GM23338 (cell line): ENCODE data around the gene MOK.

Experiments
- EZH2 ChIP-seq: fragments of 200-600 bp; sonication (generic); IDR thresholded peaks from one replicate; pipeline ENCODE4 v1.8.0; 2017; ENCODE audit warnings: antibody characterized with exemption, mild to moderate bottlenecking, low read depth; ENCODE audit not compliant: unreplicated experiment
- EZH2phosphoT487 ChIP-seq: fragments of 200-600 bp; sonication (generic); IDR thresholded peaks from one replicate; pipeline ENCODE4 v1.8.1; 2018; ENCODE audit warnings: antibody characterized with exemption; ENCODE audit not compliant: unreplicated experiment
- POLR2AphosphoS5 ChIP-seq: IDR thresholded peaks from 2 replicates; pipeline ENCODE4 v1.6.1; 2016; ENCODE audit warnings: antibody characterized with exemption, low read depth
- TF ChIP-seq, protein P1 (sequence below), 2 experiments: fragments of 200-600 bp in 1 of 2; sonication (generic) in 1 of 2; conservative IDR thresholded peaks; 2 replicates each; pipeline versions ENCODE4 v1.5.1 to v1.6.1; 2016 to 2017; ENCODE audit warnings: antibody characterized with exemption in 2 of 2, low read depth in 2 of 2, mild to moderate bottlenecking in 2 of 2, moderate library complexity in 1 of 2
- TF ChIP-seq, protein P2 (sequence below): IDR thresholded peaks from 2 replicates; pipeline ENCODE4 v1.6.1; 2016; ENCODE audit warnings: antibody characterized with exemption
- TF ChIP-seq, protein P3 (sequence below): IDR thresholded peaks from one replicate; pipeline ENCODE4 v1.6.1; 2018; ENCODE audit warnings: antibody characterized with exemption; ENCODE audit not compliant: unreplicated experiment

- no peak for TF ChIP-seq EZH2
- TF ChIP-seq, protein P1, sequence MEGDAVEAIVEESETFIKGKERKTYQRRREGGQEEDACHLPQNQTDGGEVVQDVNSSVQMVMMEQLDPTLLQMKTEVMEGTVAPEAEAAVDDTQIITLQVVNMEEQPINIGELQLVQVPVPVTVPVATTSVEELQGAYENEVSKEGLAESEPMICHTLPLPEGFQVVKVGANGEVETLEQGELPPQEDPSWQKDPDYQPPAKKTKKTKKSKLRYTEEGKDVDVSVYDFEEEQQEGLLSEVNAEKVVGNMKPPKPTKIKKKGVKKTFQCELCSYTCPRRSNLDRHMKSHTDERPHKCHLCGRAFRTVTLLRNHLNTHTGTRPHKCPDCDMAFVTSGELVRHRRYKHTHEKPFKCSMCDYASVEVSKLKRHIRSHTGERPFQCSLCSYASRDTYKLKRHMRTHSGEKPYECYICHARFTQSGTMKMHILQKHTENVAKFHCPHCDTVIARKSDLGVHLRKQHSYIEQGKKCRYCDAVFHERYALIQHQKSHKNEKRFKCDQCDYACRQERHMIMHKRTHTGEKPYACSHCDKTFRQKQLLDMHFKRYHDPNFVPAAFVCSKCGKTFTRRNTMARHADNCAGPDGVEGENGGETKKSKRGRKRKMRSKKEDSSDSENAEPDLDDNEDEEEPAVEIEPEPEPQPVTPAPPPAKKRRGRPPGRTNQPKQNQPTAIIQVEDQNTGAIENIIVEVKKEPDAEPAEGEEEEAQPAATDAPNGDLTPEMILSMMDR (conservative IDR thresholded peaks at IDR 0.05; ENCODE audit: low read depth in 2 of 2) = no peak
- no peak for TF ChIP-seq EZH2phosphoT487
- TF ChIP-seq, protein P2, sequence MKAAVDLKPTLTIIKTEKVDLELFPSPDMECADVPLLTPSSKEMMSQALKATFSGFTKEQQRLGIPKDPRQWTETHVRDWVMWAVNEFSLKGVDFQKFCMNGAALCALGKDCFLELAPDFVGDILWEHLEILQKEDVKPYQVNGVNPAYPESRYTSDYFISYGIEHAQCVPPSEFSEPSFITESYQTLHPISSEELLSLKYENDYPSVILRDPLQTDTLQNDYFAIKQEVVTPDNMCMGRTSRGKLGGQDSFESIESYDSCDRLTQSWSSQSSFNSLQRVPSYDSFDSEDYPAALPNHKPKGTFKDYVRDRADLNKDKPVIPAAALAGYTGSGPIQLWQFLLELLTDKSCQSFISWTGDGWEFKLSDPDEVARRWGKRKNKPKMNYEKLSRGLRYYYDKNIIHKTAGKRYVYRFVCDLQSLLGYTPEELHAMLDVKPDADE = no peak
- TF ChIP-seq, protein P3, sequence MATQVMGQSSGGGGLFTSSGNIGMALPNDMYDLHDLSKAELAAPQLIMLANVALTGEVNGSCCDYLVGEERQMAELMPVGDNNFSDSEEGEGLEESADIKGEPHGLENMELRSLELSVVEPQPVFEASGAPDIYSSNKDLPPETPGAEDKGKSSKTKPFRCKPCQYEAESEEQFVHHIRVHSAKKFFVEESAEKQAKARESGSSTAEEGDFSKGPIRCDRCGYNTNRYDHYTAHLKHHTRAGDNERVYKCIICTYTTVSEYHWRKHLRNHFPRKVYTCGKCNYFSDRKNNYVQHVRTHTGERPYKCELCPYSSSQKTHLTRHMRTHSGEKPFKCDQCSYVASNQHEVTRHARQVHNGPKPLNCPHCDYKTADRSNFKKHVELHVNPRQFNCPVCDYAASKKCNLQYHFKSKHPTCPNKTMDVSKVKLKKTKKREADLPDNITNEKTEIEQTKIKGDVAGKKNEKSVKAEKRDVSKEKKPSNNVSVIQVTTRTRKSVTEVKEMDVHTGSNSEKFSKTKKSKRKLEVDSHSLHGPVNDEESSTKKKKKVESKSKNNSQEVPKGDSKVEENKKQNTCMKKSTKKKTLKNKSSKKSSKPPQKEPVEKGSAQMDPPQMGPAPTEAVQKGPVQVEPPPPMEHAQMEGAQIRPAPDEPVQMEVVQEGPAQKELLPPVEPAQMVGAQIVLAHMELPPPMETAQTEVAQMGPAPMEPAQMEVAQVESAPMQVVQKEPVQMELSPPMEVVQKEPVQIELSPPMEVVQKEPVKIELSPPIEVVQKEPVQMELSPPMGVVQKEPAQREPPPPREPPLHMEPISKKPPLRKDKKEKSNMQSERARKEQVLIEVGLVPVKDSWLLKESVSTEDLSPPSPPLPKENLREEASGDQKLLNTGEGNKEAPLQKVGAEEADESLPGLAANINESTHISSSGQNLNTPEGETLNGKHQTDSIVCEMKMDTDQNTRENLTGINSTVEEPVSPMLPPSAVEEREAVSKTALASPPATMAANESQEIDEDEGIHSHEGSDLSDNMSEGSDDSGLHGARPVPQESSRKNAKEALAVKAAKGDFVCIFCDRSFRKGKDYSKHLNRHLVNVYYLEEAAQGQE = no peak
- TF ChIP-seq POLR2AphosphoS5 = no peak
Observed at GRCh38 chr14:102185360-102185759, 119.6 kb downstream of the MOK start.
